ENCODE results near the gene CAMTA1.

Gene CAMTA1

DNA sequence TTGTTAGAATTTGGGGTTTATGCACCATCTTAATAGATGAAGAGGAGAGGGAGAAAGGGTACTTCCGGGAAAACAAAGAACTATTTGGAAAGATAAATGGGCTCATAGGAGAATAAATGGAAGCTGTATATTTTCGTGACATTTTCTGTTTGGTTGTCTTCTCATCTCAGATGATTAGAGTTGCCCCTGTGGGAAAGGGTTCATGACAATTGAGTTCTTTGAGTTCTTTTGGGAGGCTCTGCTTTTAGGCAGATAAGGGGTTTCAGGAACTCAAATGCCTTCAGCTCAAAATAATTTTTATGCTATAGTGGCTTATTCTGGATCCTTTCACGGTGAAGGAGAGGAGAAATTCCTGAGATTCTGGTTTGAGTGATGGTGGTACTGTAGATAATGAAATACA is 63.6 kb downstream of the CAMTA1 start:
- no peak for DNase-seq (ENCODE audit: low read depth in 3 of 3, low spot score in 1 of 3)

DNA sequence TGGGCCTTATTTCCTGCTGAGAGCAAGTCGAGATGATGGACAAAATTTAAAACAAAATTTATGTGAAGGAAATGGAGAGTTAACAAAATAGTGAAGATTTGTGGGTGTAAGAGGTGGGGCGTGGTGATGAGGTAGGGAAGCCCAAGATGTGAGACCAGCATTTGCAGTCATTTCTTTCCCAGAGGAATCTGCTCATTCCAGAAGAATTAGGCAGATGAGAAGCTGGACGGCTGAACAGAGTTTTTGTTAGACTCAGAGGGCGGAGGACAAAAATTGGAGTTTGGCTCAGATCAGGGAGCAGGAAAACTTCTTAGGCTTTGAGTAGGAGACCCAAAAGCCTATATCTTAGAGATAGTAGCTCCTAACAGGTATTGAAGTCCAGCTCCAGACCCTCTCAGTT is 65.3 kb downstream of the CAMTA1 start:
- no peak for DNase-seq (ENCODE audit: low read depth in 3 of 3, low spot score in 1 of 3)

GRCh38 chr1:6852136-6852890 is 67.1 kb downstream of the CAMTA1 start:
- no peak for DNase-seq (ENCODE audit: low read depth in 3 of 3, low spot score in 1 of 3)

- no peak for DNase-seq (ENCODE audit: low read depth in 3 of 3, low spot score in 1 of 3)
Observed at GRCh38 chr1:6854166-6854565, 68.9 kb downstream of the CAMTA1 start.

GRCh38 chr1:6857831-6858230 is 72.6 kb downstream of the CAMTA1 start:
- no peak for DNase-seq (ENCODE audit: low read depth in 3 of 3, low spot score in 1 of 3)

DNA sequence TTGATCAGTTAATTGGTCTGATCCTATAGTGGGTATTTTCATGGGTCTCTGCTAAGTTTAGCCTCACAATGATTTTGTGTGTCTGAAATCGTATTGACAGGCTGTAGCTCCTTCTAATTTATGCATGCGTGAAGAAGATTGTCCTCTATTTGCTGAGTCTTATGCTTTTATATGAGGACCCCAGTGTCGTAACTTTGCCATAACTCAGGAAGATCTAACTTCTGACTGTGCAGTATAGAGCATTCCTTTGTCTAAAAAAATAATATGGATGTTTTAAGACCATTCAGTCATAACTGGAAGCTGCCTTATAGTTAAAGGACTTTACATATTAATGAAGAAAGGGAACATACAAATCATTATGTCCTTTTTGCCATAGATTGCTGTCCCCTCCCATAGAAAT is 73.3 kb downstream of the CAMTA1 start:
- DNase-seq (ENCODE audit: low read depth in 3 of 3, low spot score in 1 of 3), result no peak

- no peak for DNase-seq (ENCODE audit: low read depth in 3 of 3, low spot score in 1 of 3)
Observed at GRCh38 chr1:6859415-6860343, 74.4 kb downstream of the CAMTA1 start.

DNA sequence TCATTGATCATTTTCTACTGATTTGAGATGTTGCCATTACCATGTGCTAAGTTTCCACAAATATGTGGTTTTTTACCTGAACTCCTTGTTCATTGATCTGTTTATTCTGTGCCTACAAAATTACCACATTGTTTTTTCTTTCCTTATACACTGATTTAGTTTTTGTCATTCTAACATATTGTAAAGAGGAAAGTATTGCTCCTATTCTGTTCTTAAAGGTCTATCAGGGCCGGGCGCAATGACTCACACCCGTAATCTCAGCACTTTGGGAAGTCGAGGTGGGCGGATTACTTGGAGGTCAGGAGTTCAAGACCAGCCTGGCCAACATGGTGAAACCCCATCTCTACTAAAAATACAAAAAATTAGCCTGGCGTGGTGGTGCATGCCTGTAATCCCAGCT is 75.1 kb downstream of the CAMTA1 start:
- DNase-seq (ENCODE audit: low read depth in 3 of 3, low spot score in 1 of 3), result no peak

DNA sequence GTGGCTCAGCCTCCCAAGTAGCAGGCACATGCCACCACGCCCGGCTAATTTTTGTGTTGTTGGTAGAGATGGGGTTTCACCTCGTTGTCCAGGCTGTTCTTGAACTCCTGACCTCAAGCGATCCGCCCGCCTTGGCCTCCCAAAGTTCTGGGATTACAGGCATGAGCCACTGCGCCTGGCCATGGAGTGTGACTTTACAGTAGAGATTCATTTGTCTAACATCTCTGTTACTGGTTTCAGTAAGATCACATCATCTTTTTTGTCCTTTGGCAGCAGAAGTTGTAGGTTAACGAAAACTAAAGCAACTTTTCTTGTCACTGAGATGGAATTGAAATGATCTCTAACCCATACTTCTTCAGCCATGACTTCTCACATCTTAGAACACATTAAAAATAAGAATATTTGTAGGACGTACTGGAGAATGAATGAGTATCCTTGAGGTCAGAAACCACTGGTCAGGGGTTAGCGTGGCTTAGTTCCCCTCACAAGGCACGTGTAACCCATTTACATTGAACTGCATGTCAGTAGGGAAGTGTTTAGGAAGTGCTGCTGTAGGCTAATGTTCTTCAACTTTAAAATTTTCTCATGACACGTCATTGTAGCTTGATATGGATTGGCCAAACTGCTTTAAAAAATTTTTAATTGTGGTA is 75.9 kb downstream of the CAMTA1 start:
- DNase-seq (ENCODE audit: low read depth in 3 of 3, low spot score in 1 of 3), result no peak

DNA sequence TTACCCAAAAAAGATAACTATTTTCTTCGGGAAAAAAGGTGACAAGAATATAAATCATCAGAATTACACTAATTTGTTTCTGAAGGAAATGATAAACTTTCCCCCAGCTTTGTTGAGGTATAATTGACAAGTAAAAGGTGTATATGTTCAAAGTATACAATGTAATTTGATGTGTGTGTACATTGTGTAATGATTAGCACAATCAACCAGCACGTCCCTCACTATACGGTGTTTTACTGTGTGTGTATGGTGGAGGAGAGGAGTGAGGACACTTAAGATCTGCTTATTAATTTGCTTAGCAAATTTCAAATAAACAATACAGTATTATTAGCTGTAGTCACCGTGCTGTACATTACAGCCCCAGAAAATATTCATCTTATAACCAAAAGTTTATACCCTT is 77.7 kb downstream of the CAMTA1 start:
- no peak for DNase-seq (ENCODE audit: low read depth in 3 of 3, low spot score in 1 of 3)

DNA sequence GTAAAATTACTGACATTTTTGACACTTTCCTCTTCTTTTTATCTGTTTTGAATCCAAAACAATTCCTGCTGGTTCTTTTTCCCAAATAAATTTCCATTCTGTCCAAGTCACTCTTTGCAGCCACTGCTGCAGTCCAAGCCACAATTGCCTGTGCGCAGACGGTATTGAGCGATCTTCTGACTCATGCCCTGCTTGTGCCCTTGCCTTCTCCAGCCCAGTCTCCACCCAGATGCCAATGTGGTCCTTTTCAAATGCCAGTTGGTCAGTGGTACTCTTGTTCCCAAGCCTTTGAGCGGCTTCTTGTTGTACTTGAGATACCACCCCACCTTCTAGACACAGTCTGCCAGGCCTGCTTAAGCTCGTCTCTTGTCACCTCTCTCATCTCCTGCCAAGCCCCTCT is 78.9 kb downstream of the CAMTA1 start:
- DNase-seq (ENCODE audit: low read depth in 3 of 3, low spot score in 1 of 3), result no peak

DNA sequence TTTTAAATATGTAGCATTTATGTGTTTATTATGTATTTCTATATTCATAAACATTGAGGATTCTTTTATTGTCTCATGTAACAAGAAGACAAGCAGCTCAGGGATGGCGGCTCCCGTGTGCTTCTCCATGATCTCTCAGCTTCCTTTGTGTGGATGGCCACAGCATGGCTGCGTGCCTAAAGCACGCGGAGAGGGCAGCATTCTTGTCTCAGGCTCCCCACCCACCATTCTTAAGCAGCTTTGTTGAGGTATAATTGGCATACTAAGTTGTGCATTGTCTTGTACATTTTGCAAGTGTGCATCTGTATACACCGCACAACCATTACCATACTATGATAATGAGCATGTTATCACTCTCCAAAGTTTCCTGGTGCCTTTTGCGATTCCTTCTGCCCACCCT is 81.6 kb downstream of the CAMTA1 start:
- no peak for DNase-seq (ENCODE audit: low read depth in 3 of 3, low spot score in 1 of 3)

GRCh38 chr1:6867321-6867720 is 82.1 kb downstream of the CAMTA1 start:
- no peak for DNase-seq (ENCODE audit: low read depth in 3 of 3, low spot score in 1 of 3)

- no peak for DNase-seq (ENCODE audit: low read depth in 3 of 3, low spot score in 1 of 3)
Observed at GRCh38 chr1:6867729-6868659, 82.7 kb downstream of the CAMTA1 start.

GRCh38 chr1:6868660-6869380 is 83.6 kb downstream of the CAMTA1 start:
- DNase-seq (ENCODE audit: low read depth in 3 of 3, low spot score in 1 of 3), result no peak

DNA sequence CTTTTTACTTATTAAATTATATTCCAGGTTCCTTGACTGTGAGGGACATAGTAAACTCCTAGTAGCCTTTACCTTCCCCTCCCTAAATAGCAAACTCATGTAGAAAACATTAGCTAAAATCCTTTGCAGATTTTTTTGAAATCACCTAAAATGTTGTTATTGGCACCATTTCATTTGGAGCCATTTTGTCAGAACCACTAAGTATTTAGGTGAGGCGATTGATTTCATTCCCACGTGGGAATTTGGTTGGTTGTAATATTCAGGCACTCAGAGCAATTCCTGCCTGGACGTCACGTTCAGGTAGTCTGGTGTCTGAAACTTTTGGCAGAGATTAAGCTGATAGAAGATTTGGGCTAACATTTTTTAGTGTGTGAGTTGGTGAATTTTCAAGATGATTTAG is 84.3 kb downstream of the CAMTA1 start:
- no peak for DNase-seq (ENCODE audit: low read depth in 3 of 3, low spot score in 1 of 3)

DNA sequence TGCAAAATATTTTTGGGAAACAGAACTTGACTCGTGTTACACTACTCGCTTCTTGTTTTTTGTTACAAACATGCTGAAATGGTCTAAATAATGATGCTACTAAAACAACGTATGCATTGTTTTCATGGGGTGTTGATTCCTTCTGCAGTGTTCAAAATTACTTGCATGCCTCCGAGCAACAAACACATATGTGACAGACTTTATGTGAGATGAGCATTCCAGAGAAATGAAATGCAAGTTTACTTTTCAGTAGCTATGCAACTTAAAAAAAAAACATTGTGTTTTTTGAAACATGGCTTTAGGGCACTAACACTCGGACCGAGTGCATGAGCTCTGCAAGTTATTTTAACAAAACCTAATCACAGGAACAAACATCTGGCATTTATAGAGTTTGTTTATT is 84.8 kb downstream of the CAMTA1 start:
- no peak for DNase-seq (ENCODE audit: low read depth in 3 of 3, low spot score in 1 of 3)

GRCh38 chr1:6870571-6870970 is 85.3 kb downstream of the CAMTA1 start:
- DNase-seq (ENCODE audit: low read depth in 3 of 3, low spot score in 1 of 3), result no peak

- no peak for DNase-seq (ENCODE audit: low read depth in 3 of 3, low spot score in 1 of 3)
Observed at GRCh38 chr1:6871300-6871972, 86.2 kb downstream of the CAMTA1 start.

All from stimulated activated CD4-positive, alpha-beta T cell treated with anti-CD3 and anti-CD28 coated beads, TNF-alpha, amount 100 ng/mL, for 1 hour (primary cell).